ENCODE data around the gene PID1.
A peak's percentile ranks its signal among the peaks of the same experiment; 100 is the strongest.

Gene PID1

GRCh38 chr2:229107601-229108000 lies 163.5 kb downstream of the PID1 start:
- no peak overlapping the region for H2AK5ac ChIP-seq (ENCODE audit: low read length)
- no peaks in the 10 kb centered on the region for H3K79me2 ChIP-seq (ENCODE audit: control insufficient read depth, insufficient read depth, low read length, poor library complexity)
- no peak overlapping the region for H3K4me2 ChIP-seq (ENCODE audit: low read length)
- H3K36me3 ChIP-seq (ENCODE audit: control insufficient read depth in 1 of 2, insufficient read depth in 2 of 2, low read length in 2 of 2): no peaks in the 10 kb centered on the region
- H3K79me1 ChIP-seq (ENCODE audit: low read length): no peaks in the 10 kb centered on the region
- no peak overlapping the region for H4K91ac ChIP-seq (ENCODE audit: low read depth, low read length)
- H2AFZ ChIP-seq (ENCODE audit: insufficient read depth, low read length, poor library complexity): no peak overlapping the region
- no peak overlapping the region for H3K18ac ChIP-seq (ENCODE audit: low read length)
- no peaks in the 10 kb centered on the region for H3K9me3 ChIP-seq (ENCODE audit: insufficient read depth, low read depth, low read length)
- H2BK120ac ChIP-seq (ENCODE audit: insufficient read depth, low read length, poor library complexity): no peak overlapping the region
- no peak overlapping the region for H3K23ac ChIP-seq (ENCODE audit: low read length)
- H3K4me1 ChIP-seq (ENCODE audit: control insufficient read depth in 1 of 2, insufficient read depth in 2 of 2, low read length in 2 of 2): no peaks in the 10 kb centered on the region
- no peak overlapping the region for H2BK5ac ChIP-seq (ENCODE audit: low read depth, low read length, poor library complexity)
- no peak overlapping the region for H4K12ac ChIP-seq (ENCODE audit: low read depth, low read length)
- no peak overlapping the region for H2BK12ac ChIP-seq (ENCODE audit: low read length)
- no peak for DNase-seq
- H3K4me3 ChIP-seq (ENCODE audit: low read depth, low read length): no peak overlapping the region
- H3K14ac ChIP-seq (ENCODE audit: low read length): no peak overlapping the region
- H4K8ac ChIP-seq (ENCODE audit: low read depth, low read length): no peak overlapping the region
- no peak overlapping the region for H3K27ac ChIP-seq (ENCODE audit: low read depth, low read length)
- no peaks in the 10 kb centered on the region for H3K27me3 ChIP-seq (ENCODE audit: insufficient read depth, low read length)
- no peak overlapping the region for H3K4ac ChIP-seq (ENCODE audit: low read depth, low read length)
- no CpG with 5 or more reads among the region's 7 CpGs for WGBS (ENCODE audit: extremely low coverage, insufficient coverage, insufficient read length)
- no peak overlapping the region for H3K9ac ChIP-seq (ENCODE audit: low read length)

DNA sequence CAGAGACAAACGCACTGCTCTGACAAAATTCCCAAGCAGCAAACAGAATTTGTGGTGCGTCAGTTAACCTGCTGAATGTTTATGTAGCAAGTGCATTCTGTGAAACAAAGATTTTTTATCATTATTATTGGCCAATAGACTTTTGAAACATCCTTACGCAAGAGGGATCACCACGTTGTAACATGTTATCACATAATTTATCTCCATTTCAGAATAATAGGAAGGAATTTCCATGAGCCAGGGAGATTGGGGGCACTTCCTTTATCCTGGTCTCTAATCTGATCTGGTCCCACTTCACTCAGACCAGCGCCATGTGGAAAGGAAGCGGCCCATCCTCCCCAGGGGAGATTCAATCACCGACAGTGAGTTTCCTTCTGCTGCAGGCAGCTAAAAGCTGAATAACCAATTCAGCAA lies 166.1 kb downstream of the PID1 start:
- H3K18ac ChIP-seq (ENCODE audit: low read length): no peak overlapping the region
- H3K36me3 ChIP-seq (ENCODE audit: control insufficient read depth in 1 of 2, insufficient read depth in 2 of 2, low read length in 2 of 2): no peaks in the 10 kb centered on the region
- H3K23ac ChIP-seq (ENCODE audit: low read length): no peak overlapping the region
- H4K91ac ChIP-seq (ENCODE audit: low read depth, low read length): no peak overlapping the region
- H3K27me3 ChIP-seq (ENCODE audit: insufficient read depth, low read length): no peaks in the 10 kb centered on the region
- H3K4me3 ChIP-seq (ENCODE audit: low read depth, low read length): no peak overlapping the region
- H4K8ac ChIP-seq (ENCODE audit: low read depth, low read length): no peak overlapping the region
- H3K4me1 ChIP-seq (ENCODE audit: control insufficient read depth in 1 of 2, insufficient read depth in 2 of 2, low read length in 2 of 2): no peaks in the 10 kb centered on the region
- no peak overlapping the region for H3K27ac ChIP-seq (ENCODE audit: low read depth, low read length)
- no peaks in the 10 kb centered on the region for H3K79me1 ChIP-seq (ENCODE audit: low read length)
- H3K4me2 ChIP-seq (ENCODE audit: low read length): no peak overlapping the region
- H3K79me2 ChIP-seq (ENCODE audit: control insufficient read depth, insufficient read depth, low read length, poor library complexity): no peaks in the 10 kb centered on the region
- H2BK5ac ChIP-seq (ENCODE audit: low read depth, low read length, poor library complexity): no peak overlapping the region
- H3K14ac ChIP-seq (ENCODE audit: low read length): no peak overlapping the region
- no peak overlapping the region for H3K9ac ChIP-seq (ENCODE audit: low read length)
- no peaks in the 10 kb centered on the region for H3K9me3 ChIP-seq (ENCODE audit: insufficient read depth, low read depth, low read length)
- no peak overlapping the region for H4K12ac ChIP-seq (ENCODE audit: low read depth, low read length)
- no peak overlapping the region for H2BK120ac ChIP-seq (ENCODE audit: insufficient read depth, low read length, poor library complexity)
- DNase-seq: peak; percentile 63 to 93
- H2AK5ac ChIP-seq (ENCODE audit: low read length): no peak overlapping the region
- no CpG with 5 or more reads among the region's 7 CpGs for WGBS (ENCODE audit: extremely low coverage, insufficient coverage, insufficient read length)
- no peak overlapping the region for H2AFZ ChIP-seq (ENCODE audit: insufficient read depth, low read length, poor library complexity)
- H2BK12ac ChIP-seq (ENCODE audit: low read length): no peak overlapping the region
- H3K4ac ChIP-seq (ENCODE audit: low read depth, low read length): no peak overlapping the region

- no peak overlapping the region for H4K12ac ChIP-seq (ENCODE audit: low read depth, low read length)
- H3K27me3 ChIP-seq (ENCODE audit: insufficient read depth, low read length): no peaks in the 10 kb centered on the region
- H3K79me1 ChIP-seq (ENCODE audit: low read length): no peaks in the 10 kb centered on the region
- no peak overlapping the region for H3K14ac ChIP-seq (ENCODE audit: low read length)
- no peak overlapping the region for H2BK12ac ChIP-seq (ENCODE audit: low read length)
- no peak overlapping the region for H3K18ac ChIP-seq (ENCODE audit: low read length)
- no peak overlapping the region for H3K27ac ChIP-seq (ENCODE audit: low read depth, low read length)
- no peak overlapping the region for H4K91ac ChIP-seq (ENCODE audit: low read depth, low read length)
- no peaks in the 10 kb centered on the region for H3K9me3 ChIP-seq (ENCODE audit: insufficient read depth, low read depth, low read length)
- no peak overlapping the region for H2BK5ac ChIP-seq (ENCODE audit: low read depth, low read length, poor library complexity)
- no peaks in the 10 kb centered on the region for H3K36me3 ChIP-seq (ENCODE audit: control insufficient read depth in 1 of 2, insufficient read depth in 2 of 2, low read length in 2 of 2)
- H3K23ac ChIP-seq (ENCODE audit: low read length): no peak overlapping the region
- DNase-seq: no peak
- no peak overlapping the region for H3K4me3 ChIP-seq (ENCODE audit: low read depth, low read length)
- no peak overlapping the region for H2AK5ac ChIP-seq (ENCODE audit: low read length)
- no peak overlapping the region for H2AFZ ChIP-seq (ENCODE audit: insufficient read depth, low read length, poor library complexity)
- no peaks in the 10 kb centered on the region for H3K79me2 ChIP-seq (ENCODE audit: control insufficient read depth, insufficient read depth, low read length, poor library complexity)
- H3K4ac ChIP-seq (ENCODE audit: low read depth, low read length): no peak overlapping the region
- peak overlapping the region; percentile 68 for H3K9ac ChIP-seq (ENCODE audit: low read length)
- no CpG with 5 or more reads among the region's 3 CpGs for WGBS (ENCODE audit: extremely low coverage, insufficient coverage, insufficient read length)
- H2BK120ac ChIP-seq (ENCODE audit: insufficient read depth, low read length, poor library complexity): no peak overlapping the region
- no peaks in the 10 kb centered on the region for H3K4me1 ChIP-seq (ENCODE audit: control insufficient read depth in 1 of 2, insufficient read depth in 2 of 2, low read length in 2 of 2)
- H4K8ac ChIP-seq (ENCODE audit: low read depth, low read length): no peak overlapping the region
- no peak overlapping the region for H3K4me2 ChIP-seq (ENCODE audit: low read length)
Observed at GRCh38 chr2:229104025-229104424, 167.1 kb downstream of the PID1 start.

- no peak overlapping the region for H4K8ac ChIP-seq (ENCODE audit: low read depth, low read length)
- H3K4me2 ChIP-seq (ENCODE audit: low read length): no peak overlapping the region
- WGBS (ENCODE audit: extremely low coverage, insufficient coverage, insufficient read length): no CpG with 5 or more reads among the region's 1 CpG
- H3K79me2 ChIP-seq (ENCODE audit: control insufficient read depth, insufficient read depth, low read length, poor library complexity): no peaks in the 10 kb centered on the region
- H3K4ac ChIP-seq (ENCODE audit: low read depth, low read length): no peak overlapping the region
- H3K23ac ChIP-seq (ENCODE audit: low read length): no peak overlapping the region
- no peak for DNase-seq
- no peaks in the 10 kb centered on the region for H3K79me1 ChIP-seq (ENCODE audit: low read length)
- no peak overlapping the region for H2AFZ ChIP-seq (ENCODE audit: insufficient read depth, low read length, poor library complexity)
- H3K27ac ChIP-seq (ENCODE audit: low read depth, low read length): no peak overlapping the region
- H3K36me3 ChIP-seq (ENCODE audit: control insufficient read depth in 1 of 2, insufficient read depth in 2 of 2, low read length in 2 of 2): no peaks in the 10 kb centered on the region
- no peak overlapping the region for H3K9ac ChIP-seq (ENCODE audit: low read length)
- H2BK5ac ChIP-seq (ENCODE audit: low read depth, low read length, poor library complexity): no peak overlapping the region
- H3K9me3 ChIP-seq (ENCODE audit: insufficient read depth, low read depth, low read length): no peaks in the 10 kb centered on the region
- no peaks in the 10 kb centered on the region for H3K27me3 ChIP-seq (ENCODE audit: insufficient read depth, low read length)
- H3K4me1 ChIP-seq (ENCODE audit: control insufficient read depth in 1 of 2, insufficient read depth in 2 of 2, low read length in 2 of 2): no peaks in the 10 kb centered on the region
- no peak overlapping the region for H2BK12ac ChIP-seq (ENCODE audit: low read length)
- H3K14ac ChIP-seq (ENCODE audit: low read length): no peak overlapping the region
- H4K12ac ChIP-seq (ENCODE audit: low read depth, low read length): no peak overlapping the region
- no peak overlapping the region for H3K18ac ChIP-seq (ENCODE audit: low read length)
- H2AK5ac ChIP-seq (ENCODE audit: low read length): no peak overlapping the region
- H2BK120ac ChIP-seq (ENCODE audit: insufficient read depth, low read length, poor library complexity): no peak overlapping the region
- no peak overlapping the region for H3K4me3 ChIP-seq (ENCODE audit: low read depth, low read length)
- H4K91ac ChIP-seq (ENCODE audit: low read depth, low read length): no peak overlapping the region
Observed at GRCh38 chr2:229101314-229101713, 169.8 kb downstream of the PID1 start.
